HepG2 (cell line): ENCODE results near the gene CES3. TPM values are rescaled to one million over a fixed set of nuclear protein-coding genes. Genes with fewer than 3 reads are reported as not detected.

ENCODE experiments used
- ARNTL ChIP-seq: sonication (generic); formaldehyde crosslinking; IDR thresholded peaks from 2 replicates; pipeline ENCODE4 v1.4.0; 2020; ENCODE audit warnings: mild to moderate bottlenecking, missing genetic modification reagents
- BRD4 ChIP-seq: sonication (generic); formaldehyde crosslinking; IDR thresholded peaks from 2 replicates; pipeline ENCODE4 v1.4.0; 2020; ENCODE audit warnings: missing genetic modification reagents
- GPN1 ChIP-seq: sonication (generic); formaldehyde crosslinking; IDR thresholded peaks from 2 replicates; pipeline ENCODE4 v1.5.1; 2020; ENCODE audit warnings: missing genetic modification reagents, borderline replicate concordance
- KDM6A ChIP-seq: IDR thresholded peaks from 2 replicates; pipeline ENCODE4 v1.6.1; 2016; ENCODE audit warnings: low read depth
- KLF16 ChIP-seq, 2 experiments: sonication (generic) in 1 of 2; formaldehyde crosslinking in 1 of 2; IDR thresholded peaks; 2 replicates each; pipeline versions ENCODE4 v1.6.1 to v1.8.0; 2016 to 2023; ENCODE audit warnings: missing genetic modification reagents in 2 of 2, missing compliant biosample characterization in 1 of 2
- LCORL ChIP-seq, 2 experiments: fragments of 450-650 bp in 1 of 2; sonication (generic) in 1 of 2; formaldehyde crosslinking in 1 of 2; IDR thresholded peaks; 2 replicates each; pipeline versions ENCODE4 v1.5.0 to v1.6.1; 2017 to 2020; ENCODE audit warnings: antibody characterized with exemption in 1 of 2, missing genetic modification reagents in 1 of 2
- MBNL3 ChIP-seq: fragments of 250-450 bp; sonication (Bioruptor Pico); conservative IDR thresholded peaks from 2 replicates; pipeline ENCODE4 v1.8.0; 2022; ENCODE audit warnings: mild to moderate bottlenecking, inconsistent platforms
- NBN ChIP-seq: fragments of 450-650 bp; conservative IDR thresholded peaks from 2 replicates; pipeline ENCODE4 v1.6.1; 2017
- PAX8 ChIP-seq: sonication (generic); formaldehyde crosslinking; IDR thresholded peaks from 2 replicates; pipeline ENCODE4 v1.8.0; 2022; ENCODE audit warnings: mild to moderate bottlenecking, missing genetic modification reagents, borderline replicate concordance
- PHF5A ChIP-seq: IDR thresholded peaks from one replicate; pipeline ENCODE4 v1.6.1; 2018; ENCODE audit warnings: low read depth, missing genetic modification reagents; ENCODE audit not compliant: unreplicated experiment
- REL ChIP-seq: sonication (generic); formaldehyde crosslinking; conservative IDR thresholded peaks from 2 replicates; pipeline ENCODE4 v1.8.0; 2022; ENCODE audit warnings: mild to moderate bottlenecking, missing genetic modification reagents, moderate library complexity
- RFX1 ChIP-seq: fragments of 450-650 bp; IDR thresholded peaks from 2 replicates; pipeline ENCODE4 v1.6.1; 2017
- TEAD2 ChIP-seq: sonication (generic); formaldehyde crosslinking; IDR thresholded peaks from 2 replicates; pipeline ENCODE4 v1.9.0; 2021; ENCODE audit warnings: missing genetic modification reagents
- ZBTB7B ChIP-seq: sonication (generic); formaldehyde crosslinking; IDR thresholded peaks from 2 replicates; pipeline ENCODE4 v1.4.0; 2020; ENCODE audit warnings: missing genetic modification reagents
- ZNF282 ChIP-seq: fragments of 450-650 bp; IDR thresholded peaks from 2 replicates; pipeline ENCODE4 v1.6.1; 2018; ENCODE audit not compliant: partially characterized antibody
- ZNF367 ChIP-seq: sonication (generic); formaldehyde crosslinking; IDR thresholded peaks from 2 replicates; pipeline ENCODE4 v1.4.0; 2020; ENCODE audit warnings: missing genetic modification reagents, borderline replicate concordance
- ZNF841 ChIP-seq: sonication (generic); formaldehyde crosslinking; IDR thresholded peaks from 2 replicates; pipeline ENCODE4 v1.8.1; 2023; ENCODE audit warnings: missing genetic modification reagents, borderline replicate concordance
- polyA plus RNA-seq, 8 experiments: library from polyadenylated mRNA; depleted of rRNA in 3 of 8; stranded (reverse) in 7 of 8; unstranded in 1 of 8; fragments of >200 nt; fragmentation: Illumina TruSeq in 4 of 8; extraction: Trizol in 4 of 8; gene quantifications; 2 replicates each; pipeline versions ENCODE4 v1.2.1 to v1.2.3, GENCODE V29; 2011 to 2016; ENCODE audit warnings: low read depth in 4 of 8, missing spikeins in 1 of 8, mixed read lengths in 1 of 8; ENCODE audit not compliant: insufficient read depth in 1 of 8
- total RNA-seq, 5 experiments: library from RNA; depleted of rRNA; stranded (reverse); fragments of >200 nt; fragmentation: Illumina TruSeq; extraction: Trizol; gene quantifications; 2 replicates each; pipeline ENCODE4 v1.2.3, GENCODE V29; 2016; ENCODE audit warnings: low read depth in 1 of 5
- TF ChIP-seq, protein P1 (sequence below): IDR thresholded peaks from 2 replicates; pipeline ENCODE4 v1.6.1; 2016; ENCODE audit warnings: missing compliant biosample characterization, missing genetic modification reagents, borderline replicate concordance
- TF ChIP-seq, protein P2 (sequence below): sonication (generic); formaldehyde crosslinking; IDR thresholded peaks from 2 replicates; pipeline ENCODE4 v1.5.0; 2020; ENCODE audit warnings: missing genetic modification reagents
- TF ChIP-seq, protein P3 (sequence below): IDR thresholded peaks from 2 replicates; pipeline ENCODE4 v1.6.1; 2012; ENCODE audit warnings: low read length, improper control_type of control experiment
- TF ChIP-seq, protein P4 (sequence below): sonication (generic); formaldehyde crosslinking; IDR thresholded peaks from 2 replicates; pipeline ENCODE4 v1.4.0; 2020; ENCODE audit warnings: mild to moderate bottlenecking, missing genetic modification reagents
- TF ChIP-seq, protein P5 (sequence below): sonication (generic); formaldehyde crosslinking; IDR thresholded peaks from 2 replicates; pipeline ENCODE4 v1.8.1; 2022; ENCODE audit warnings: mild to moderate bottlenecking, missing genetic modification reagents

Gene CES3
- total and polyA plus RNA-seq, 2 of the 13 experiments (the other 11 are each of a cell fraction or from before 2014, with no cell fraction given) = 6.6 to 17.4 TPM

DNA sequence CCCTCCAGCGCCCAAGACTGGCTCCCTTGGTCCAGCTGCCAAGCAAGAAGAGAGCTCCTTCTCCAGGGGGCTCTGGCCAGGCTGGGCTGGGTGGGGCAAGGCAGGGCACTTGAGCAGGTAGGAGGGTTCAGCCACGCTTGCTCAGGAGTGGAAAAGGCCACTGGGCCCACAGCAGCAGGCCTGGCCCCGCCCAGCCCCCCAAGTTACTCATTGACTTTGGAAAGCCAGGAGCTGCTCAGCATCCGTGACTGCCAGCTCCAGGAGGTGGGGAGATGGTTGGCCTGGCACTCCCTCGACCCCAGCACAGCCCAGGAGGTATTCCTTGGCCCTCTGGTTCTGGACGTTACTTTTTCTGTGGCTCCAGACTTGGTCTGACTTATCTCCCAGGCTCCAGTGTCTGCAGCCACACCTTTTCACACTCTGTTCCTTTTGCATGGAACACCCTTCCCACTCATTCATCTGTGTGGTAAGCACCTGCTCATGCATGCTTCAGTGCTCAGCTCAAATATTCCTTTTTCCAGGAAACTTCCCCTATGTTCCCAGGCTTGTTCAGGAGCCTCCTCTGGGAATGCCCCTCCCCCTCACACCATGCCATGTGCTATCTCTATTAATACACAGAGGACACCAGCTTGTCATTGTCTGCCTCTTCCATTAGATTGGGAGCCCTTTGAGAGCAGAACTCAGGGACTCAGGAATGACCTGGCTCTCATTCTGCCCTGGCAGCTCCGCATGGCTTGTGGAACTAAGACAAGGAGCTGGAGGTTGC, 42.1 kb upstream of the CES3 start, which contains the start of gene CDH16 (continued):
- TF ChIP-seq, protein P1, sequence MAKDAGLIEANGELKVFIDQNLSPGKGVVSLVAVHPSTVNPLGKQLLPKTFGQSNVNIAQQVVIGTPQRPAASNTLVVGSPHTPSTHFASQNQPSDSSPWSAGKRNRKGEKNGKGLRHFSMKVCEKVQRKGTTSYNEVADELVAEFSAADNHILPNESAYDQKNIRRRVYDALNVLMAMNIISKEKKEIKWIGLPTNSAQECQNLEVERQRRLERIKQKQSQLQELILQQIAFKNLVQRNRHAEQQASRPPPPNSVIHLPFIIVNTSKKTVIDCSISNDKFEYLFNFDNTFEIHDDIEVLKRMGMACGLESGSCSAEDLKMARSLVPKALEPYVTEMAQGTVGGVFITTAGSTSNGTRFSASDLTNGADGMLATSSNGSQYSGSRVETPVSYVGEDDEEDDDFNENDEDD (CRISPR knock-in tag) = no peak
- TF ChIP-seq ZBTB7B (CRISPR knock-in tag) (peak; percentile 70), ZNF841 (no peak), ZNF367 (CRISPR knock-in tag) (no peak), BRD4 (CRISPR knock-in tag) (no peak), ARNTL (CRISPR knock-in tag) (no peak), KDM6A (CRISPR knock-in tag) (no peak), NBN (no peak), TEAD2 (no peak), RFX1 (no peak), MBNL3 (CRISPR knock-in tag) (no peak), KLF16 (CRISPR knock-in tag; IDR thresholded peaks at IDR 0.05) (0 out of 4 replicates have a peak, but pooled peaks of 1 of the 2 experiments have one; percentile 26), REL (CRISPR knock-in tag) (no peak), GPN1 (no peak), LCORL (IDR thresholded peaks at IDR 0.05) (no peak), LCORL (CRISPR knock-in tag; IDR thresholded peaks at IDR 0.05) (peak; percentile 37), PHF5A (CRISPR knock-in tag) (no peak), PAX8 (CRISPR knock-in tag) (no peak), ZNF282 (no peak)
- TF ChIP-seq, protein P2, sequence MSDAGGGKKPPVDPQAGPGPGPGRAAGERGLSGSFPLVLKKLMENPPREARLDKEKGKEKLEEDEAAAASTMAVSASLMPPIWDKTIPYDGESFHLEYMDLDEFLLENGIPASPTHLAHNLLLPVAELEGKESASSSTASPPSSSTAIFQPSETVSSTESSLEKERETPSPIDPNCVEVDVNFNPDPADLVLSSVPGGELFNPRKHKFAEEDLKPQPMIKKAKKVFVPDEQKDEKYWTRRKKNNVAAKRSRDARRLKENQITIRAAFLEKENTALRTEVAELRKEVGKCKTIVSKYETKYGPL (CRISPR knock-in tag) = no peak
- TF ChIP-seq, protein P3, sequence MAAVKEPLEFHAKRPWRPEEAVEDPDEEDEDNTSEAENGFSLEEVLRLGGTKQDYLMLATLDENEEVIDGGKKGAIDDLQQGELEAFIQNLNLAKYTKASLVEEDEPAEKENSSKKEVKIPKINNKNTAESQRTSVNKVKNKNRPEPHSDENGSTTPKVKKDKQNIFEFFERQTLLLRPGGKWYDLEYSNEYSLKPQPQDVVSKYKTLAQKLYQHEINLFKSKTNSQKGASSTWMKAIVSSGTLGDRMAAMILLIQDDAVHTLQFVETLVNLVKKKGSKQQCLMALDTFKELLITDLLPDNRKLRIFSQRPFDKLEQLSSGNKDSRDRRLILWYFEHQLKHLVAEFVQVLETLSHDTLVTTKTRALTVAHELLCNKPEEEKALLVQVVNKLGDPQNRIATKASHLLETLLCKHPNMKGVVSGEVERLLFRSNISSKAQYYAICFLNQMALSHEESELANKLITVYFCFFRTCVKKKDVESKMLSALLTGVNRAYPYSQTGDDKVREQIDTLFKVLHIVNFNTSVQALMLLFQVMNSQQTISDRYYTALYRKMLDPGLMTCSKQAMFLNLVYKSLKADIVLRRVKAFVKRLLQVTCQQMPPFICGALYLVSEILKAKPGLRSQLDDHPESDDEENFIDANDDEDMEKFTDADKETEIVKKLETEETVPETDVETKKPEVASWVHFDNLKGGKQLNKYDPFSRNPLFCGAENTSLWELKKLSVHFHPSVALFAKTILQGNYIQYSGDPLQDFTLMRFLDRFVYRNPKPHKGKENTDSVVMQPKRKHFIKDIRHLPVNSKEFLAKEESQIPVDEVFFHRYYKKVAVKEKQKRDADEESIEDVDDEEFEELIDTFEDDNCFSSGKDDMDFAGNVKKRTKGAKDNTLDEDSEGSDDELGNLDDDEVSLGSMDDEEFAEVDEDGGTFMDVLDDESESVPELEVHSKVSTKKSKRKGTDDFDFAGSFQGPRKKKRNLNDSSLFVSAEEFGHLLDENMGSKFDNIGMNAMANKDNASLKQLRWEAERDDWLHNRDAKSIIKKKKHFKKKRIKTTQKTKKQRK = no peak
- TF ChIP-seq, protein P4, sequence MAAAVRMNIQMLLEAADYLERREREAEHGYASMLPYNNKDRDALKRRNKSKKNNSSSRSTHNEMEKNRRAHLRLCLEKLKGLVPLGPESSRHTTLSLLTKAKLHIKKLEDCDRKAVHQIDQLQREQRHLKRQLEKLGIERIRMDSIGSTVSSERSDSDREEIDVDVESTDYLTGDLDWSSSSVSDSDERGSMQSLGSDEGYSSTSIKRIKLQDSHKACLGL = 0 out of 2 replicates have a peak, but pooled peaks have one; percentile 23
- TF ChIP-seq, protein P5, sequence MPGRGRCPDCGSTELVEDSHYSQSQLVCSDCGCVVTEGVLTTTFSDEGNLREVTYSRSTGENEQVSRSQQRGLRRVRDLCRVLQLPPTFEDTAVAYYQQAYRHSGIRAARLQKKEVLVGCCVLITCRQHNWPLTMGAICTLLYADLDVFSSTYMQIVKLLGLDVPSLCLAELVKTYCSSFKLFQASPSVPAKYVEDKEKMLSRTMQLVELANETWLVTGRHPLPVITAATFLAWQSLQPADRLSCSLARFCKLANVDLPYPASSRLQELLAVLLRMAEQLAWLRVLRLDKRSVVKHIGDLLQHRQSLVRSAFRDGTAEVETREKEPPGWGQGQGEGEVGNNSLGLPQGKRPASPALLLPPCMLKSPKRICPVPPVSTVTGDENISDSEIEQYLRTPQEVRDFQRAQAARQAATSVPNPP = no peak
